GM12878 (cell line): ENCODE measurements around the gene COG4. TPM values are rescaled to one million over a fixed set of nuclear protein-coding genes. Genes with fewer than 3 reads are reported as not detected.

Experiments used
- ATAC-seq: fragments of 200-7000 bp; cut with Tn5 transposase; 3 replicates; pipeline ENCODE4 v1.9.1; 2020; ENCODE audit warnings: mild to moderate bottlenecking, moderate library complexity
- BruUV-seq: library from RNA; stranded (reverse); fragments of 400-500 nt; replicated peaks from 2 replicates; lab custom pipeline; 2021; lab: Mats Ljungman, UMichigan
- CTCF ChIA-PET: fragments of 300-600 bp; sonication (Branson Sonifier 250); formaldehyde crosslinking; extraction: SDS; loops from one replicate; lab custom pipeline; 2021; ENCODE audit warnings: inconsistent platforms; lab: Yijun Ruan, JAX
- POLR2A ChIA-PET: fragments of 350-600 bp; formaldehyde crosslinking; extraction: SDS; loops from one replicate; lab custom pipeline; 2021; ENCODE audit warnings: inconsistent platforms; lab: Charles Lee
- RAD21 ChIA-PET: fragments of 300-600 bp; sonication (Branson Sonifier 250); formaldehyde crosslinking; loops from one replicate; lab custom pipeline; 2023; ENCODE audit warnings: antibody characterized with exemption; ENCODE audit not compliant: unreplicated experiment; lab: Charles Lee
- SMC1A ChIA-PET: fragments of 300-600 bp; sonication (Branson Sonifier 250); formaldehyde crosslinking; loops from one replicate; lab custom pipeline; 2023; ENCODE audit not compliant: unreplicated experiment, uncharacterized antibody; lab: Charles Lee
- DNase-seq: peaks from one replicate; pipeline ENCODE4 v3.0.0-alpha.2; 2011; ENCODE audit warnings: low read depth, low spot score
- FAIRE-seq: peaks from 3 replicates; lab custom pipeline; 2011; peaks lifted over from hg19 to GRCh38; lab: Jason Lieb, UNC
- H2AFZ ChIP-seq: 2 replicates; pipeline ENCODE4 v1.6.0; 2011; ENCODE audit warnings: low read depth, low read length, control low read depth; ENCODE audit not compliant: control insufficient read depth
- H3K27ac ChIP-seq: 2 replicates; pipeline ENCODE4 v1.5.1; 2011; ENCODE audit warnings: control low read depth; ENCODE audit not compliant: control insufficient read depth, insufficient read depth
- H3K27me3 ChIP-seq, 2 experiments: replicated peaks in 1 of 2; 2 replicates each; pipeline versions ENCODE4 v1.6.0 to v1.6.1; 2011; ENCODE audit warnings: low read length in 1 of 2; ENCODE audit not compliant: control insufficient read depth in 2 of 2, insufficient read depth in 2 of 2
- H3K36me3 ChIP-seq, 2 experiments: 2 replicates each; pipeline ENCODE4 v1.5.1; 2011; ENCODE audit warnings: low read length in 1 of 2; ENCODE audit not compliant: control insufficient read depth in 2 of 2, insufficient read depth in 2 of 2
- H3K4me1 ChIP-seq: 2 replicates; pipeline ENCODE4 v1.6.1; 2011; ENCODE audit warnings: mild to moderate bottlenecking, low read length, moderate library complexity, mixed read lengths; ENCODE audit not compliant: control insufficient read depth, insufficient read depth
- H3K4me2 ChIP-seq: 2 replicates; pipeline ENCODE4 v1.6.0; 2011; ENCODE audit warnings: control low read depth; ENCODE audit not compliant: control insufficient read depth, insufficient read depth
- H3K4me3 ChIP-seq: fragments of 200-600 bp; sonication (generic); 2 replicates; pipeline ENCODE4 v1.5.1; 2016
- H3K79me2 ChIP-seq: 2 replicates; pipeline ENCODE4 v1.6.0; 2011; ENCODE audit warnings: low read length; ENCODE audit not compliant: control insufficient read depth, insufficient read depth
- H3K9ac ChIP-seq: 2 replicates; pipeline ENCODE4 v1.8.0; 2011; ENCODE audit warnings: low read length, control low read depth, mixed read lengths; ENCODE audit not compliant: control insufficient read depth, insufficient read depth
- H3K9me3 ChIP-seq: replicated peaks from 3 replicates; pipeline ENCODE4 v1.5.1; 2011; ENCODE audit warnings: mild to moderate bottlenecking, low read length; ENCODE audit not compliant: control insufficient read depth, insufficient read depth
- H4K20me1 ChIP-seq: 2 replicates; pipeline ENCODE4 v1.6.0; 2011; ENCODE audit not compliant: control insufficient read depth, insufficient read depth
- CHD1 ChIP-seq: IDR thresholded peaks from 2 replicates; pipeline ENCODE4 v1.6.1; 2012; ENCODE audit warnings: low read depth, low read length, improper control_type of control experiment
- CUX1 ChIP-seq: IDR thresholded peaks from 2 replicates; pipeline ENCODE4 v1.6.1; 2012; ENCODE audit warnings: improper control_type of control experiment, low read depth, low read length; ENCODE audit not compliant: insufficient replicate concordance
- E2F4 ChIP-seq: IDR thresholded peaks from 2 replicates; pipeline ENCODE4 v1.6.1; 2012; ENCODE audit warnings: low read depth, low read length, improper control_type of control experiment
- EGR1 ChIP-seq, 2 experiments: IDR thresholded peaks; 1 replicate in 1 of 2; 2 replicates in 1 of 2; pipeline ENCODE4 v1.6.1; 2011 to 2012; ENCODE audit warnings: low read depth in 2 of 2, low read length in 2 of 2, borderline replicate concordance in 1 of 2, mild to moderate bottlenecking in 1 of 2, moderate library complexity in 1 of 2
- HDGF ChIP-seq: fragments of 450-650 bp; IDR thresholded peaks from 2 replicates; pipeline ENCODE4 v1.6.1; 2016; ENCODE audit warnings: antibody characterized with exemption
- IRF4 ChIP-seq: IDR thresholded peaks from 2 replicates; pipeline ENCODE4 v1.6.1; 2011; ENCODE audit warnings: low read depth, low read length
- KAT2A ChIP-seq: conservative IDR thresholded peaks from 2 replicates; pipeline ENCODE4 v1.6.1; 2011; ENCODE audit warnings: low read depth, low read length; ENCODE audit not compliant: control insufficient read depth
- MTA2 ChIP-seq: fragments of 450-650 bp; IDR thresholded peaks from 2 replicates; pipeline ENCODE4 v1.6.1; 2016; ENCODE audit warnings: low read depth, mild to moderate bottlenecking, moderate library complexity
- MXI1 ChIP-seq: fragments of 150-350 bp; IDR thresholded peaks from 2 replicates; pipeline ENCODE4 v1.6.1; 2011; ENCODE audit warnings: low read depth, mild to moderate bottlenecking, inconsistent platforms, low read length, improper control_type of control experiment
- NBN ChIP-seq: fragments of 450-650 bp; IDR thresholded peaks from 2 replicates; pipeline ENCODE4 v1.6.1; 2016
- PAX5 ChIP-seq: IDR thresholded peaks from 2 replicates; pipeline ENCODE4 v1.6.1; 2011; ENCODE audit warnings: low read depth, low read length, borderline replicate concordance
- POLR2AphosphoS5 ChIP-seq: IDR thresholded peaks from 2 replicates; pipeline ENCODE4 v1.6.1; 2011; ENCODE audit warnings: mild to moderate bottlenecking, low read length, inconsistent platforms
- RELA ChIP-seq: fragments of 450-650 bp; IDR thresholded peaks from 2 replicates; pipeline ENCODE4 v1.8.0; 2014; ENCODE audit warnings: borderline replicate concordance; ENCODE audit not compliant: partially characterized antibody
- SMAD1 ChIP-seq: fragments of 450-650 bp; IDR thresholded peaks from 2 replicates; pipeline ENCODE4 v1.6.1; 2018; ENCODE audit warnings: mild to moderate bottlenecking, low read depth; ENCODE audit not compliant: partially characterized antibody
- SREBF2 ChIP-seq: IDR thresholded peaks from 2 replicates; pipeline ENCODE4 v1.6.1; 2012; ENCODE audit warnings: mild to moderate bottlenecking, low read length
- YY1 ChIP-seq: IDR thresholded peaks from 2 replicates; pipeline ENCODE4 v1.6.1; 2011; ENCODE audit warnings: low read depth, mild to moderate bottlenecking, low read length
- ZNF217 ChIP-seq: fragments of 450-650 bp; IDR thresholded peaks from 2 replicates; pipeline ENCODE4 v1.6.1; 2017; ENCODE audit warnings: antibody characterized with exemption, mild to moderate bottlenecking
- ZNF622 ChIP-seq: fragments of 450-650 bp; IDR thresholded peaks from 2 replicates; pipeline ENCODE4 v1.6.1; 2017; ENCODE audit warnings: mild to moderate bottlenecking, inconsistent platforms
- WGBS: methylation state at CpG from one replicate; pipeline ENCODE4 v1.1.6; 2016; ENCODE audit warnings: low lambda C conversion rate; ENCODE audit not compliant: insufficient replicate concordance, insufficient coverage; ENCODE audit errors: missing lambda C conversion rate; 5-methylcytosine and 5-hydroxymethylcytosine counted together
- in situ Hi-C: fragments of 300-500 bp; cut with MboI; formaldehyde crosslinking; loops from 9 replicates; pipeline ENCODE4 v1.14.3; 2018; ENCODE audit warnings: mixed read lengths
- intact Hi-C: fragments of 100-400 bp; cut with micrococcal nuclease; formaldehyde crosslinking; loops from one replicate; pipeline ENCODE4 v1.14.2; 2022; ENCODE audit not compliant: unreplicated experiment
- polyA plus RNA-seq, 11 experiments: library from polyadenylated mRNA; depleted of rRNA in 4 of 11; unstranded in 6 of 11; stranded (reverse) in 5 of 11; fragments of >200 nt; fragmentation: Nextera tagmentation in 4 of 11; fragmentation: Illumina TruSeq in 1 of 11; extraction: Ambion mirVana in 4 of 11; extraction: Trizol in 1 of 11; gene quantifications; 1 replicate in 1 of 11; 2 replicates in 10 of 11; pipeline versions ENCODE4 v1.2.1 to v1.2.3, GENCODE V29; 2011 to 2016; ENCODE audit warnings: inconsistent platforms in 2 of 11, missing spikeins in 2 of 11, low read depth in 1 of 11
- total RNA-seq, 4 experiments: library from RNA; depleted of rRNA in 3 of 4; stranded (reverse); fragments of >200 nt in 3 of 4; fragmentation: Illumina TruSeq in 1 of 4; extraction: Trizol in 1 of 4; gene quantifications; 2 replicates each; pipeline versions ENCODE4 v1.2.1 to v1.2.3, GENCODE V29; 2013 to 2021

Gene COG4
- total and polyA plus RNA-seq, 10 of the 15 experiments (the other 5 are each of a cell fraction or from before 2014, with no cell fraction given) = 7.0 to 57.7 (median 33.0) TPM

- ChIA-PET CTCF (interaction anchor here (0.7 to 3.8 kb wide), 16 partner anchors 10 to 83 kb away, joined by 3 to 25 read pairs (median 5); partner anchors contain the start of gene ST3GAL2), RAD21 (interaction anchor here (1.0 to 3.7 kb wide), 17 partner anchors 15 to 106 kb away, joined by 3 to 30 read pairs (median 5); partner anchors contain the start of genes DDX19A and ST3GAL2), SMC1A (interaction anchor here (0.6 to 5.0 kb wide), 17 partner anchors 10 to 85 kb away, joined by 3 to 36 read pairs (median 4); partner anchors contain the start of gene ST3GAL2), POLR2A (interaction anchor here (0.6 to 3.4 kb wide), 11 partner anchors 10 to 696 kb away, joined by 3 to 30 read pairs (median 6); partner anchors contain the start of gene ST3GAL2)
- Histone ChIP-seq H3K27ac (peak overlapping the region; percentile 95), H3K27me3 (no peaks in the 10 kb centered on the region), H3K4me3 (peak overlapping the region; percentile 93), H3K36me3 (no peaks in the 10 kb centered on the region), H3K4me2 (peak overlapping the region; percentile 92), H2AFZ (peak overlapping the region; percentile 31), H3K9ac (peak overlapping the region; percentile 93), H4K20me1 (no peaks in the 10 kb centered on the region), H3K79me2 (peaks cover 8% of the 10 kb centered on the region), H3K9me3 (no peaks in the 10 kb centered on the region), H3K4me1 (no peaks in the 10 kb centered on the region)
- intact Hi-C loops = no loop called here
- no peak for TF ChIP-seq MXI1
- TF ChIP-seq IRF4 = no peak
- no peak for TF ChIP-seq E2F4
- no peak for TF ChIP-seq ZNF622
- TF ChIP-seq NBN = no peak
- TF ChIP-seq RELA = no peak
- TF ChIP-seq CUX1 = no peak
- no peak for TF ChIP-seq CHD1
- TF ChIP-seq HDGF = no peak
- TF ChIP-seq SMAD1 = no peak
- no peak for TF ChIP-seq YY1
- TF ChIP-seq EGR1 (IDR thresholded peaks at IDR 0.05; ENCODE audit: borderline replicate concordance in 1 of 2, low read depth in 2 of 2, low read length in 2 of 2) = no peak
- TF ChIP-seq MTA2 = no peak
- no peak for TF ChIP-seq PAX5
- no peak for TF ChIP-seq SREBF2
- no peak for TF ChIP-seq ZNF217
- no peak for TF ChIP-seq KAT2A
- TF ChIP-seq POLR2AphosphoS5 = no peak
- no peak for ATAC-seq
- 94% methylated on average over 11 of the region's 11 CpGs for WGBS
- BruUV-seq = TSS peak; percentile 89
- DNase-seq = no peak
- in situ Hi-C loops = no loop called here
- no peak for FAIRE-seq
Measured at GRCh38 chr16:70453117-70453891, 70.0 kb downstream of the COG4 start.
